GM19395 (cell line): Measurements from ENCODE around the gene B3GNT2.
"Not testable (repeated sequence)": the region's sequence is repeated elsewhere in the genome, so short reads cannot be mapped to it uniquely, and the experiment has no call there.

Source experiments
- ATAC-seq: cut with Tn5 transposase; IDR thresholded peaks from one replicate; pipeline ENCODE4 v1.9.1; 2021; ENCODE audit warnings: mild to moderate bottlenecking, moderate library complexity; ENCODE audit not compliant: unreplicated experiment

B3GNT2 gene

DNA sequence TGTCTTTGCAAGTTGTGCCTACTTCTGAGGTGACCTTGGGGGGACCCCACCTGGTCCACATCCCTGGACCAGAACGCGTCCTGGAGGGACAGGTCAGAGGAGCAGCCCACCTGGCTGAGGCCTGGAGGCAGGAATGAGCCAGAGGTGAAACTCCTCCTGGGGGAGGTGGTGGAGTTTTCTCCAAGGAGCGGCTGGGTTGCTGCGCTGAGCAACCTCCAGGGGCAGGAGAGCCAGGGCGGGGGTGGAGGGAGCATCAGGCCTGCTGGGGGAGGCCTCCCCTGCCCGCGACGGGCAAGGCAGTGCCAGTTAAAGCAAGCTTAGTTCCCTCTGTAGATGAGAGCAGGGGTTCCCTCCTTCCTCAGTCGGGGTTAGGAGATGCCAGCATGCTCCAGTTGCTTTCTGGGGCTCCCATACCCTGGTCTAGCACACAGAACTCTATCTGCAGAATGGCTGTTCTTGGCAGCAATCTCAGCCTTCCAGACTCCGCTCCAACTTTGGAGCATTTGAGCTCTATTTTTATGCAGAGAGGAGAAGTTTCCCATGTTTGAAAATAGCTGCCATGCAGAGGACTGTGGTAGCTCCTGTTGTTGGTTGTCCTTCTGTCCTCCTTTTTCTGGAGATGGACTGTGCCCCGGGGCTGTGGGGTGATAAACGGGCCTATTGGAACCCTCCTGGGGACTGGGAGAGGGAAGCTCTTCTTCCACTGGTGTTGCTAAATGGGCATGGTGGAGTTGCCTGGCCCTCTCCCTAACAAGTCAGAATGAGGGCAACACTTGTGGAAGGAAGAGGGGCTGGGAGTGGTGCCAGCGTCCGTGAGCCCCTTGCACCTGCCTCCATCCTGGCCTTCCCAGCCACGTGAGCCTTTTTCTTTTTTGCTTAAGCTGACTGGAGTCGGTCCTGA is 39.1 kb downstream of the B3GNT2 start:
- ATAC-seq, result no peak

DNA sequence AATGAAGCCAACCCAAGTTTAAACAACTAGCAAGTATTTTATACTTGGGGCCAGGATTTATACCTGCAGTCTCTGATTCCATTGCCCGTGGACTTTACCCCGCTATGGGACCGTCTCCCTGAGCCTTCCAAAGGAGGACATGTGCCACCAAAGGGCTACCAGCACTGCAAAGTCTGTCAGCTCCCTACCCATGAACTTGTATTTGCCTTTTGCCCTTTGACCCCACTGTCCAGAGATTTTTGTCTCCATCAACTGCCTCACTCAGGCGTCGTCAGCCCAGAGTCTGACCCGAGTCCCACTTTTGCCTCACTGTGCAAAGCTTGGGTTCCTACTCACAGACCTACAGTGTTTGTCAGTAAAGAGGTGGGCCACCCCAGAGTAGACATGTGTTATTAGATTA is 40.6 kb downstream of the B3GNT2 start:
- no peak for ATAC-seq

DNA sequence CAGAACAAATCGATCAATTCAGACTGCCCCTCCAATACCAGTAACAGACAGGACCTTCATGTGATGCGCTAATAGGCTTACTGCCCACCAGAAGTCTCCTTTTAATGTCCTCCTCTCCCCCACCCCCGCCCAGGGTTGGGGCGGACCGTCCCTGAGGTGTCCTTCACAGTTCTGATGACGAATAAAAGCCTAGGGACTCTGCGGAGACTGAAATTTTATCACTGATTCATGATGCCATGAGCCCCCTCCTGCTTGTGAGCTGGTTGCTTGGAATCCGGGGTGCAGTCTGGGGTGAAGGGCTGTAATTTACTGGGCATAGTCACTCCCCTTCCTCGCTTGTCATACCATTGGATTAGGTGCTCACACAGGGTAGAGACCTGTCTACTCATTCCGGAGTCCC is 42.3 kb downstream of the B3GNT2 start:
- no peak for ATAC-seq

DNA sequence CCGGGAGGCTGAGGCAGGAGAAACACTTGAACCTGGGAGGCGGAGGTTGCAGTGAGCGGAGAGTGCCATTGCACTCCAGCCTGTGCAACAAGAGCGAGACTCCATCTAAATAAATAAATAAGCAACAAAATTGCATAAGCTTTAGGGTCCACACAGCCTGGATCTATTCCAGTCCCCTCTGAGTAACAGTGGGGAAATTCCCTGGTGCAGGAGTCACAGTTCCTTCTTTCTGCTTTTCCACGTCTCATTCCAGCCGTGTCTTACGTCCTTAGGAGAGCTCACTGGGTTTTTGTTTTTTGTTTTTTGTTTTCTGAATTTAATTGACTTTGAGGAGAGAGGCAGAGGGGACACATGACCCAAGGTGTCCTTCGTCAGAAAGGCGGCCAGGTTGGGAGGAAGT is 44.6 kb downstream of the B3GNT2 start:
- ATAC-seq, result no peak

DNA sequence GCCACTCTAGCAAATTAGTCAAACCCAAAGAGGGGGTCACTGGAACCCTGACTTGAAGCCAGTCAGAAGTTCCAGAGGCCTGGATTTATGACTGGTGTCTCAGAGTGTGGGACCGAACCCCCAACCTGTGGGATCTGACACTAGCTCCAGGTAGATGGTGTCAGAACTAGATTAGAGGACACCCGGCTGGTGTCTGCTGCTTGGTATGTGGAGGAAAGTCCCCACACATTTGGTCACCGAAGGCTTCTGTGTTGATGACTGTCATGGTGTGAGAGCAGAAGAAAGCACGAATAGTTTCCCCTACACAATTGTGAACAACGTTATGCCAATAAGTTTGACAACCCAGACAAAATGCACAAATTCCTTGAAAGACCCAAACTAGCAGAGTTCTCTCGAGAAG is 48.1 kb downstream of the B3GNT2 start:
- no peak for ATAC-seq

DNA sequence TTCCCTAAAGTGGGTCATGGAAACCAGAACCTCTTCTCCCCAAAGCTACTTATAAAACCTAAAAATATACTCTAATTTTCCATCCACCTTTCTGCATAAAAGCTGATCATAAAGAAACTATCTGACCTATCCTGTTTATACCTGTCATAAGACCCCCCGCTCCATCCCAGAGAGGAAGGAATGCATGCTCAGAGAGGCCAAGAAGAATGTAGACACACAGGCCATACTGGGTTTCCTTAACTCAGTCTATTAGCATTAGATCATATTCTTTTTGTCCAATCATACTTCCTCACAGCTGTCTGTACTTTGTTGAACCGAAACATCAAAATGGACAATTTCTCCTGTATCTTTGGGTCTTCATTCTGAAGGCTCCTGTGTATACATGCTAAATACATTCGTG is 52.3 kb downstream of the B3GNT2 start:
- ATAC-seq, result no peak

DNA sequence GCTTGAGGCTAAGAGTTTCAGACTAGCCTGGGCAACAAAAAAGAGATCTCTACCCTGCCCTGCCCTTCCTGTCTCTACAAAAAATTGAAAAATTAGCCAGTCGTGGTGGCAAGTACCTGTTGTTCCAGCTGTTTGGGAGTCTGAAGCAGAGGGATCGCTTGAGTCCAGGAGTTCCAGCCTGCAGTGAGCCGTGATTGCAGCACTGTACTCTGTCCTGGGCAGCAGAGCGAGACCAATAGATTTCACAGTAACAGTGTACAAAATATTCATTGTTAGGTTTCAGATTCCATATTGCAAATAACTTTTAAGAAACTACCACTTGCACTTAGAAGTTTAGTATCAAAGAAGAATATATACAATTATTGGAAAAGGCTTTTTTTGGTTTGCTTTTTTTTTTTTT is 54.3 kb downstream of the B3GNT2 start:
- no peak for ATAC-seq

DNA sequence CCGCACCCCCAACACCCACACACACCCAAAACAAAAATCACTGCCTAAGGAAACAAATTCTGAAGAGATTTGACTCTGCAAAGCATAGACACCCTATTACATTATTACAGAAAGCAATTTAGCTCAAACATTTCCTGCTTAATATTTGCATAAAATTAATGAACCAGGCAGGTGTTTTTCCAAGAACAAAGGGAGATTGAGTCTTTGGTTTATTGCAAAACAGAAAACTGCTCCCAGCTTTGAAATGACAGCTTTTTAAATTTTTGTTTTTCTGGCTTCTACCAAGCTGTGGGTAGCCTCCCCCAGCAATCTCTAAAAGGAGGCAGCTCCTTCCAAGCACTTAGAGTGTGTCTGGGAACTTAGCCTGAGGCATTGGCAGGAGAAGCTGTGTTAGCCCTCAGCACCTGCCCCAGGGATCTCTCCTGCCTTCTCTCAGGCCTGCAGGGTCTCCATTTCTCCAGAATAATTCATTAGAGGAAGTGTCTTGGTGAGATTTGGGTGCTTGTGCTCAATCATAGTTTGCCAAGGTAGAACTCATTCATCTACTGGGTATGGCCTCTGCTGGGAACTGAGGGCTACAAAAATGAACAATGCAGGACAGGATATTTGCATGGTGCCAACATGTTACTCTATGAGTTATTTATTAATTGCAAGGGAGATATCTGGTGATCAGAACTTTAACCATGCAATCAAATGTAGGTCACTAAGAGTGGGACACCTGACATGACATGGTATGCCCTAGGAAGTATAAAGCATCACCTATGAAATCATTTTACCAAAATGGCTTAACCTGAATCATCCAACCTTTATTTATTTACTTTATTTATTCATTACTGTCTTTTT is 58.7 kb downstream of the B3GNT2 start:
- no peak for ATAC-seq

DNA sequence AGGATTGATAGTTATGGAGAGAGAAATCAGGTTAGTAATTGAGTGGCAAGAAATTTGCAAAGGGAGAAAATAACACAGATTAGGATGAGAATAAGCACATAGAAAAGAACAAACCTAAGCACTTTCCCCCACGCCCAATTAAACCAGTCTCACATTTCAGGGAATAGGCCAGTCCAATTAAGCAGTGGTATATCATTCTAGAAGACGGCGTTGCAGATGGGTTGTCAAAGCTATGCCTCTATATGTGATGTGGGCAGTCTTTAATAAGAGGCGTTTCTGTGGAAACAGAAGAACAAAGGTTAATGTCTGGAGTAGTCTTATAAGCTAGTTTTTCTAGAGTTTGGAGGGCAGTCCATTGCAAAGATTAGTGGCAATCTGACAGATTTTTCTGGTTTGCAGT is 61.6 kb downstream of the B3GNT2 start:
- no peak for ATAC-seq

DNA sequence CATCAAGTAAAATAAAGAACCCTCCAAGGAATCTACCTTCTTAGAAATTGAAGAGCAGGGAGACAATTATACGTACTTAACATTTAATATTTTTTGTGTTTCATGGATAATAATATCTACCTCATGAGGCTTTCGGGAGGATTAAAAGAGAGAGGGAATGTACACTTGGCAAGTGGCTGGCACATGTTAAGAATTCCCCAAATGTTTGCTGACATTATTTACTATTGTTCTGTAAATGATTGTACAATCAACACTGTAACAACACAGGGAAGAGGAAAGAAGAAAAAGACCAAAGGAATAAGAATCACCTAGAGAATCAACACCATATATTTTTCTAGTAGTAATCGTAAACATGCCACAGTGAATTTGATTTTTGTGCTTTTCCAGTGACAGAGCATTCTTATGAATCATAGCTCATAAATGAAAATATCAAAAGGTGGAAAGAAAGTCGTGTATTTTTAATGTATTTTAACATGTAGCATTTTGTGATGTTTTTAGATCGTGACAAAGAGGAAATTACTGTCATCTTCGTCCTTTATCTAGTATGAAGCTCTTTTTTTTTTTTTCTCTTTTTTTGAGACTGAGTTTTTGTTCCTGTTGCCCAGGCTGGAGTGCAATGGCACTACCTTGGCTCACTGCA is 67.3 kb downstream of the B3GNT2 start:
- no peak for ATAC-seq

DNA sequence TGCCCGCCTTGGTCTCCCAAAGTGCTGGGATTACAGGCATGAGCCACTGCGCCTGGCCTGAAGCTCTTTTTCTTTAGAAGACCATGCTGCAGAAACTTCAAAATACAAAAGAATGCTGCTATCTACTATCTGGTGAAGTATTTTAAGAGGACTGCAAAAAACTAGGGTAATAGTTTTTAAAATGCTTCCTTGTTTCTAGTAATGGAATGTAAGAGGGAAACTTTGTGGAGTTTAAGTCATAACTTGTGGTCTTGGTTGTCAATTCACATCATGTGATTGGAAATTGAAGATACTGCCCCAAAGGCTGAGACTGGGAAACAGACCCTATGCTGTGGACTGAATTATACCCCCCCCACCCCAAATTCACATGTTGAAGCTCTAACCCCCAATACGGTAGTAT is 68.3 kb downstream of the B3GNT2 start:
- ATAC-seq, result no peak

DNA sequence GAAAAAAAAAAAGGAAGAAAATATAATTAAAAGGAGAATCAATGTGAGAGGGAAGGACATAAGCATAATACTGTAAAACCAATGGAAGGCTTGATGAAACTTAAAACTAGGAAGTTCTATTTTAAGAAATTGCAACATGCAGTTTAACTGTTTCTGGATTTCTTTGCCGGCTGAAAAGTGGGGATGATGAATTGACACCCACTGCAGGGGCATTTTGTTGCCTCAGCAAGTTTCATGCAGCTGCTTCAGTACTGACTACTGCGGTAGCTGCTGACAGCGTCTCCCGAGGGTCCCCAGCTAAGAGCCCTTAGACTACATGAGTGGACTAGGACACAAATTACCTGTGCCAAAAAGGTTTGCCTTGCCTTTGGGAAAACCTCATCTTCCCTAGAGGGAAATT is 69.2 kb downstream of the B3GNT2 start:
- ATAC-seq, result no peak

DNA sequence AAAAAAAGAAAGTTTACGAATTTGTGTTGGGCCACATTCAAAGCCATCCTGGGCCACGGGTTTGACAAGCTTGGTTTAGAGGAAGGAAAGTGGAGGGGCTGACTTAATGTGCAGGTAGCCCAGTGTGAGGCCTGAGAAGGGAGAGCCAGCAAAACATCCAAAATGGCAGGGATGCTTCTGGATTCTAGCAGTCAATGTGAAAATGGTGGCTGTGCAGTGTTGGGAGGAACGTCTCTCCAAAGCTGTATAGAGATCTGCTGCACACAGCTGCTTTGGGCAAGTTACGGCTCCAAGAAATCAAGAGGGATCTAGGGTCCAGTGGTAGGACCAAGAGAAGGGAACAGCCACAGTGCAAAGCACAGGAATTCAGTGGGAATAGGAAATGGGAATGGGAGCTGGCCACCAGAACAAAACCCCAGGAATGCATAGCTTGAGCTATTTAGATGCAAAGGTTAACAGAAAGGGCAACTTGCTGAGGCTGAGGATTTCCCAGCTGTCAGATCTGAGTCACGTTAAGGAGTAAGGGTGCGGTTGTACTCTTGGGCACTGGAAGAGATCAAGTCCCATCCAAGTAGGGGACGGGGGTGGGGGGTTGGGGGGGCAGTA is 70.6 kb downstream of the B3GNT2 start:
- ATAC-seq, result no peak

DNA sequence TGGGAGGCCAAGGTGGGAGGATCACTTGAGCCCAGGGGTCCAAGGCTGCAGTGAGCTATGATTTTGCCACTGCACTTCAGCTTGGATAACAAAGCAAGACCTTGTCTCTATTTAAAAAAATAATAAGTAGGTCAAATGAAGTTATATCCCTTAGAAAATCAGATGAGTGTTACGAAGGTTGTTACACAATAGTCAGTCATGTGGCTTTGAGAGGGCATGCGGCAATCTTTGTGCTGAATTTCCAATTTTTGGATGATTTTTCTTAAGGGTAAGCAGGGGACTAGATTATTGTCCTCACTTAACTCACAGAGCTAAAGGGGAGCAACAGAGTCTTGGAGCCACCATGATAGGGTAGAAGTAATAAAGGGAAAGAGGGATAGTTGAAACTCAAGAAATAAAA is 71.8 kb downstream of the B3GNT2 start:
- ATAC-seq, result no peak

DNA sequence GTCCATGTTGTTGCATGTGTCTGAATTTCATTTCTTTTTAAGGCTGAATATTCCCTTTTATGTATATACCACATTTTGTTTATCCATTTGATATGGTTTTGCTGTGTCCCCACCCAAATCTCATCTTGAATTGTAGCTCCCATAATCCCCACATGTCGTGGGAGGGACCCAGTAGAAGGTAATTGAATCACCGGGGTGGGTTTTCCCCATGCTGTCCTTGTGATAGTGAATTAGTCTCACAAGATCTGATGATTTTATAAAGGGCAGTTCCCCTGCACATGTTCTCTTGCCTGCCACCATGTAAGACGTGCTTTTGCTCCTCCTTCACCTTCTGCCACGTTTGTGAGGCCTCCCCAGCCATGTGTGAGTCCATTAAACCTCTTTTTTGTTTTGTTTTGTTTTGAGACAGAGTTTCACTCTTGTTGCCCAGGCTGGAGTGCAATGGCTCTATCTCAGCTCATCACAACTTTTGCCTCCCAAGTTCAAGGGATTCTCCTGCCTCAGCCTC is 72.8 kb downstream of the B3GNT2 start:
- not testable (repeated sequence) for ATAC-seq

DNA sequence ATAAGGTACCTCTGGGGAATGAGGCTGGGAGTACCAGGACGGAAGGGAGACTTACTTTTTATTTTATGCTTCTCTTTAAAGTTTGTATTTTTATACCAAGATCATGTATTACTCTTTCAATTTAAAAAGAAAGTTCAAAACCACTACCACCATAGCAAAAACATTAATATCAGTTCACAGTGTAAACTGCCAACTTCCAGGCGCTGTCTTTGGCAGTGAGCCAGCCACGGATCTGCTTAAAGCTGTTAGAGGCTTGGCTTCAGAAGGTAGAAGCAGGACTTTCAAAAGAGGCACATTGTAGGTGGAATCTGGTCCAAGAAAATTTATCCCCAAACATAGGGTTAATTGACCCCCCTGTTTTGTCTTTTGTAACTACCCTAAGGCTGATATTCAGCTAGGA is 74.8 kb downstream of the B3GNT2 start:
- ATAC-seq, result no peak
